ENCODE measurements around the gene SEMA6A.

The SEMA6A gene

DNA sequence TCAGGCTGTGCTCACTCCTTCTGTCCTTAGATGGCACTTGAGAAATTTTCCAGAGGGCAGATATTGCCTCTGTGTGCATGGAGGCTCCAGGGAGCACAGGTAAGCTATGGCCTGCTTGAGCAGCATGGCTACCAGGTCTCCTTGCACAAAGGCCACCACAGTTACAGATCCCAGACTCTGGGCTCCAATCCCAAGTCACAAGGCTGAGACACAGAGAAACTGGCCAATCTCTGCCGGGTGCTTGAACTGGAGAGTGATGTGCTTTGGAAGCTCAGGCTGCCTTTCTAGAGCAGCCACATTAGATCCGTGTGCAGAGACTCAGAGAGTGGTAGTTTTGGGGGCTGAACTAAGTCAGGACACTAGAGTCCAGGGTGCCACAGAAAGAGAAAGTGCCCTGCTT lies 145.7 kb downstream of the SEMA6A start:
- no peak for DNase-seq

- no peak for DNase-seq
These were observed 146.2 kb downstream of the SEMA6A start for GRCh38 chr5:116428413-116428812.

GRCh38 chr5:116424951-116425350 lies 149.7 kb downstream of the SEMA6A start:
- no peak for DNase-seq

DNA sequence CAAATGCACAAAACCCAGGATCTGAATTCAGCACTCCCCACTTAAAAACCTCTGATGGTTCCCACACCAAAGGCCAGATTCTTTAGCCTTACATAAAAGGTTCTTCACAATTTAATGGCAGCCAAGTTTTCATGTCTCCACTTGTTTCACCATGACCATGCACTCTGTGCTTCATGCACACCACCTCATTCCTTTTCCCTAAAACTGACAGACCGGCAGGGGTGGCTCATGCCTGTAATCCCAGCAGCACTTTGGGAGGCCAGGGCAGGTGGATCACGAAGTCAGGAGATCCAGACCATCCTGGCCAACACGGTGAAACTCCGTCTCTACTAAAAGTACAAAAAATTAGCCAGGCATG lies 150.4 kb downstream of the SEMA6A start:
- no peak for DNase-seq

DNA sequence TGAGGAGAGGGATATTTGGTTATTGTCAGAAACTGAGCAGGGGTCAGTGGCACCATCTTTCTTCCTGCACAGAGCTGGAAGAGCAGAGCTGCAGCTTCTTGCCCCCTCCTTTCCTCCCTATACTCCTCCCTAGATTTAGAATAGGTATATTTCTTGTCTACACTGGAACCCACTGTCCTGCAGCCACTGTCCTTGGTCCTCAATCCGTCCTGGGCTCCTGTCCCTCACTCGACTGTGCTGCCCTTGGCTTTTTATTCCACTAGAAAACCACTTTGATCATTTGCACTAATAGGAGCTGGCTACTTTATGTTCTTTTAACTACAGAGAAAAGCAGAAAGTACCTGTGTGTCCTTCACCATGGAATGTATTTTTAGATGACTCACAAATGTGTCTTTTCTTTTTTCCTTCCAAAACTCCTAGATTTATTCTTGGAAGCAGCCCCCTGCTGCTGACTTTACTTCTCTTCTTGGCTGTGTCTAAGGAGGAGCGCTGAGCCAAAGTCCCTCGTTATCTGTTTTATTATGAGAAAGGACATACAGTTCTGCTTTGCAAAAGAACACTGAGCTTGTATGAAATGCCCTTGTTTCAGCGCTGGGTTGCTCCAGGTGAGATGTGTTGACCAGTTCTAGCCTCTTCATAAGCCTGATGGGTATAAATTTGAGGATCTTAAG lies 150.9 kb downstream of the SEMA6A start:
- no peak for DNase-seq

- DNase-seq, result no peak
These were observed 151.5 kb downstream of the SEMA6A start for GRCh38 chr5:116423141-116423540.

- DNase-seq, result no peak
These were observed 153.5 kb downstream of the SEMA6A start for GRCh38 chr5:116421080-116421629.

- DNase-seq, result no peak
These were observed 154.1 kb downstream of the SEMA6A start for GRCh38 chr5:116420540-116420939.

- DNase-seq, result no peak
These were observed 155.4 kb downstream of the SEMA6A start for GRCh38 chr5:116419258-116419657.

DNA sequence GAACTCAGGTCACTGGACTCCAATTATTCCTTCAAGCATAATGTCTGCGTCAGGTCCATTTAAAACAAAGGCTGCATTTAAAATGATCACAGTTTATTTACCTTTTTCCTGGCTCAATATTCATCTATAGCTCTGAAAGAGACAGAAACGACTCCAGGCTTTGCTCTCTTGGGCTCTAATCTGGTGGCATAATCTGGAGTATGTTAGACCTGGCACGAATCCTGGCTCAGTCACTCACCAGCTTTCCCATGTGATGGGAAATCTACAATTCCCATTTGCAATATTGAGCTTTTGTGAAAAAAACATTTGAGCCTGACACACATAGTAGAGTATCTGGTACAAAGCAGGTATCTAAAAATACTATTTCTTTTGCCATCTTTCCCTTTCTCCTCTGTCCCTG lies 155.8 kb downstream of the SEMA6A start:
- DNase-seq, result no peak

DNA sequence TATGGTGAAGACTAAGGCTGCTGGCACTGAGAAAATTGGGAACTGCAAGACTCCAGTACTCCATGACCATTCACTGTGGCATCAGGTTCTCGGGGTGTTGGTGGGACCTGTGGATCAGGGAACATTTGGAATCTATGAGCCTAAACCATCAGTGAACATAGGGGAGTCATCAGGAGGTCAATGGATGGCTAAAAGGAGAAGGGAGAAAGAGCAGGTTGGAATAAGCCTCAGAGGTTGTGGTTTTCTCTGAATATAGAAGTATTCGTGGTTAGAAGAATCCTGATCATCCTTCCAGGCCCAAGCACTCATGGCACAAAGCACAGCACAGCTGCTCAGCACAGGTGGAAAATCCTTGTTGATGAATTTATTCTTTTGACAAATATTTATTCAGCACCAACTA lies 156.6 kb downstream of the SEMA6A start:
- no peak for DNase-seq

GRCh38 chr5:116415989-116416388 lies 158.6 kb downstream of the SEMA6A start:
- DNase-seq, result no peak

- DNase-seq, result no peak
These were observed 159.4 kb downstream of the SEMA6A start for GRCh38 chr5:116415182-116415581.

DNA sequence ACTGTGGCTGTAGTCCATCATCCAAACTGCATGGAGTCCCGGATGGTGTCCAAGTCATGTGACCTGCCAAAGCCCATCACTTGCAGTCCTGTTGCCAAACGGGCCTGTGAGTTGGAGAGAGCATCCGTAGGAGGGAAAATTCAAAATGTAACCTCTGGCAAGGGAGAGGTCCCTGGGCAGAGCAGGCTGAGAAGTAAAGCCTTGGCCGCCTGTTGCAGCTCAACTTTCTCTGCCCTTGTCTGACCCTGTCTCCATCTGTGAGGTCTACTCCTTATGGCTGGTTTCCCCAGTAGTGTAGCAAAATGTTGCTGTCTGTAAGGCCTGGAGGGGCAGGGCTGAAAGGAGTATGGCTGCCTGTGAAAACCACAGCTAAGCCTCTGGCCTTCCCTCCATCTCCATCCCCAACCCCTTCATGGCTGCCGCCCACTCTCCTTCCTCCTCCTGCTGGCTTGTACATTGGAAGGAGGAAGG lies 163.5 kb downstream of the SEMA6A start:
- DNase-seq, result no peak

DNA sequence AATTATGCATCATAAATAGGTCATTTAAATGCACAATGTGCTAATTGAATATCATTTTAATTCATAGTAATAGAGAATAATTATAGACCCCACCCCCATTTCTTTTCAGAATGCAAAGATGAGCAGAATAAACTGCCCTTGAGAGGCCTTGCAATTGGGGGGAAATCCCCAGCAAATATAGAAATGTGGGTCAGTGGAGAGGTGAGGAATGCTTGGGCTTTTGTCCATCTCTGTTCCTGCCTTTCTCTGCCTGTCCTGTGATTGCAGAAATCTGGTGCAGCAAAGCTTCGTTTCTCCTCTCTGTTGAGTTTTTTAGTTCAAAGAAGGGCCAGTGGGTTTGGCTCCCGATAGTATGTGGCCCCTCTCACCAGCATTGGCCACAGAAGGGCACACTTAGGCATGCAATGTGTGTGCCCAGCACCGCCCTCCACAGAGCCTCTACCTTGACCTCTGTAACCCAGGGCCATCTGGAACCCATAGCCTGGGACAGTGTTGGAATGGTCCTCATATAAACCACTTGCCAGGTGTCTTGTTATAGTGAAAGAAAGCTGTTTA lies 164.2 kb downstream of the SEMA6A start:
- DNase-seq, result no peak

DNA sequence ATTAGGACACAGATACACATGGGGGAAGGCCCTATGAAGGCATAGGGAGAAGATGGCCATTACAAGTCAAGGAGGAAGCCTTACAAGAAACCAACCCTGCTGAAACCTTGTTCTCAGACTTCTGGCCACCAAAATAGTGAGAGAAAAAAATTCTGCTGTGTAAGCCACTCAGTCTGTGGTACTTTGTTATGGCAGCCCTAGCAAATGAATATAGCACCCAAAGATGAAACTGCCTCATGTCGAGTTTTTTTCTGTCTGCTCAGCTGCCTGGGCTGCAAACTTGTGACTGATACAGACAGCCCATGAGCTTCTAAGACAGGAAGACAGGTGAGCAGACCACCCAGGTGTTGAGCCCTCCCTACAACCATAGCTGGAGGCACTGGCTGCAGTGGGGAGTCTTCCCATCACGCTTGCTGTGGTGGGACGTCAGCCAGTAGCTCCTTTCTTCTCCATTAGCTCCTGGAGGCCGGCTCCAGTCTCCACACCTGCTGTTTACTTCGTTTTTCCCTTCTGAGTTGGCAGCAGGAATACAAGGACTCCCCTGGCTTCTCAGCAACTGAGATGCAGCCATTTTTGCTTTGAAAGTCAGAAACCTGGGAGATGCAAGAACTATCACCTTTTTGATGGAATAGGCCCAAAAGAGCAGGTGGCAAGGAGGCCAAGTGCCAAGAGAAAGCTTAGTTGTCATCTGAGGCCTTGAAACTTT lies 164.9 kb downstream of the SEMA6A start:
- no peak for DNase-seq

- no peak for DNase-seq
These were observed 168.1 kb downstream of the SEMA6A start for GRCh38 chr5:116406306-116407041.

DNA sequence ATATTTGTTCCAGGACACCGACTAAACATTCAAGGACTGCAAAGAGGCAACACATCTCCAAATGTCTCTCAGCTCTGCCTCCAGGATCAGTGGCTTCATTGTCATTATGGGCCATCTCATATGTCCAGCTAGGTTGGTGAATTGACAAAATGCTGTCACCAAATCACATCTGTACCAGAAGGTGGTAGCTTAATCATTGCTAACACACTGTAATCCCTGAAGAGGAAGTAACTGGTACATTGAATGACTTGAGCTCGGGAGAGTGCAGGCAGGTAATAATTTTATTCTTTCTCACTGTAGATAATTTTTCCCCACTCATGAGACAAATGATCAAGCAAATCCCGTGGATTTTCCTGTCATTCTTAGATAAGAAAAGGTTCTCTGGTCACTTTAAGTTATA lies 169.8 kb downstream of the SEMA6A start:
- DNase-seq, result no peak

DNA sequence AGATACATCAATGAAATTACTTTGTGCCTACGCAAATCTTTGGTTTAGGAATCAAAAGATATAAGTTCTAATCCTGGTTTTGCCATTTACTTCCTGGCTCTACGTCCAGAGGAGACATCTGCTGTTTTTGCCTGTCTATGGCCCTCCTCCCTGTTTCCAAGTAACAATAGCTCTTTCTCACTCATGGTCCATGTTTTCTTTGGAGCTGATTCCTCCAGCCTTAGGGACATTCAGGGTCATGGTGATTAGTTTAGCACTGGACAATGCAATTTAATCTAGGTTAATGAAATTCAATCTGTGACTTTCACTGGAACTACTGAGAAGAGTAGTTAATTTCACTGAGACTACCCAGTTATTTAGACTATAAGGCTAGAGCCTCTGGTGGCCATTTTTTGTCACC lies 170.6 kb downstream of the SEMA6A start:
- DNase-seq, result no peak

DNA sequence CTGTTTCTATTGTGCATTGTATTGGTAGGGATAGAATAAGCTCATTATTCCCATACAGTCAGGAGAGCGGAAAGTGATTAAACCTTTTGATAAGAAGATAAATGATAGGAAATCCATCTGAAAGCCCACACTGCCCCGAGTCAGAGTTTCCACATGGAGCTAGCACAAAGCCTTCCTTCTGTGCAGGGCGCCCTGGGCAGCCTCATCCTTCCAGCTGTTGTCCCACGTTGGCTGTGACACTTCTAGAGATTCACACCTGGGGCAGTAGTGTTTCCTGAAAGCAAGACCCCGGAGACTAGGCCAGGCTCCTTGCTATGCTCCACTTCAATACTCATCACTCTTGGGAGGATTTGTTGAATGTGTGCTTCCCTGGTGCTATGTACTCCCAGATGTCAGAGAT lies 172.4 kb downstream of the SEMA6A start:
- no peak for DNase-seq

DNA sequence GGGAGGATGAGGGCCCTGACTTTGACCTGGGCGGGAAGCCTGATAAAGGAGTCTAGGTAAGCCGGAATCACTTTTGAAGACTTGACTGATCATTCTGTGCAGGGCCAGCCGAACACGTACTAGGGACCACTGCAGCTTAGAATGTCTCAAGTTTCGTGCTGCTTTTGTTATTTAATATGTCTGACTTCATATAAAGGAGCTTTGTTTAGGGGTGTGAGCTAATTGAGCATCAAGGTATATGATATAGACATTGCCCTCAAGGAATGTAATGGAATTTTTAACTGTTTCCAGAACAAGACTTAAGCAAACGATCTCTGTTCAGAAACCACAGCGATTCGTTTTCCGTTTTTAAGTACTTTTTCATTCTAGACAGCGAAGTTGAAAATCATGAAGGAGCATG lies 173.0 kb downstream of the SEMA6A start:
- DNase-seq, result no peak

- no peak for DNase-seq
These were observed 178.0 kb downstream of the SEMA6A start for GRCh38 chr5:116396476-116397099.

GRCh38 chr5:116395631-116396203 lies 178.9 kb downstream of the SEMA6A start:
- DNase-seq, result no peak
